Neuronal stem cell (in vitro differentiated cells): Measurements from ENCODE around the gene TTPAL.

Experiments used
- DNase-seq: peaks from one replicate; pipeline ENCODE4 v3.0.0-alpha.2; 2013; ENCODE audit warnings: low spot score
- H2AFZ ChIP-seq: one replicate; pipeline ENCODE4 v1.6.1; 2013; ENCODE audit warnings: mild to moderate bottlenecking, low read length, inconsistent platforms
- H2AK5ac ChIP-seq: 2 replicates; pipeline ENCODE4 v1.6.1; 2013; ENCODE audit warnings: low read depth, mild to moderate bottlenecking, inconsistent platforms, low read length, moderate library complexity, mixed read lengths
- H2BK120ac ChIP-seq: 2 replicates; pipeline ENCODE4 v1.6.1; 2013; ENCODE audit warnings: low read depth, mild to moderate bottlenecking, inconsistent platforms, low read length, moderate library complexity, mixed read lengths
- H2BK12ac ChIP-seq: one replicate; pipeline ENCODE4 v1.6.1; 2013; ENCODE audit warnings: low read length, inconsistent platforms
- H2BK15ac ChIP-seq: 2 replicates; pipeline ENCODE4 v1.6.1; 2013; ENCODE audit warnings: mild to moderate bottlenecking, low read length, inconsistent platforms, mixed read lengths
- H2BK5ac ChIP-seq: one replicate; pipeline ENCODE4 v1.6.1; 2013; ENCODE audit warnings: inconsistent platforms, mild to moderate bottlenecking, low read length, moderate library complexity
- H3K14ac ChIP-seq: one replicate; pipeline ENCODE4 v1.6.1; 2013; ENCODE audit warnings: low read length, inconsistent platforms
- H3K18ac ChIP-seq: 2 replicates; pipeline ENCODE4 v1.6.1; 2013; ENCODE audit warnings: low read length, inconsistent platforms
- H3K23ac ChIP-seq: 2 replicates; pipeline ENCODE4 v1.6.1; 2013; ENCODE audit warnings: low read depth, mild to moderate bottlenecking, mixed read lengths, low read length, inconsistent platforms; ENCODE audit not compliant: poor library complexity
- H3K27ac ChIP-seq: replicated peaks from 3 replicates; pipeline ENCODE4 v1.5.1; 2013; ENCODE audit warnings: low read length, inconsistent platforms
- H3K27me3 ChIP-seq, 3 experiments: 2 replicates each; pipeline ENCODE4 v1.6.1; 2013; ENCODE audit warnings: low read length in 3 of 3, mild to moderate bottlenecking in 2 of 3, inconsistent platforms in 1 of 3, low read depth in 1 of 3, mixed read lengths in 1 of 3, moderate library complexity in 1 of 3; ENCODE audit not compliant: control insufficient read depth in 3 of 3, insufficient read depth in 3 of 3
- H3K36me3 ChIP-seq, 2 donors: replicated peaks in 1 of 2; 2 replicates each; pipeline ENCODE4 v1.6.1; 2013; ENCODE audit warnings: low read length in 2 of 2; ENCODE audit not compliant: control insufficient read depth in 2 of 2, insufficient read depth in 2 of 2
- H3K4ac ChIP-seq: 2 replicates; pipeline ENCODE4 v1.6.1; 2013; ENCODE audit warnings: inconsistent platforms, mild to moderate bottlenecking, low read length, moderate library complexity
- H3K4me1 ChIP-seq, 2 donors: 1 replicate in 1 of 2; 2 replicates in 1 of 2; pipeline ENCODE4 v1.6.1; 2013; ENCODE audit warnings: low read length in 2 of 2, low read depth in 1 of 2; ENCODE audit not compliant: control insufficient read depth in 2 of 2, insufficient read depth in 1 of 2
- H3K4me2 ChIP-seq: one replicate; pipeline ENCODE4 v1.6.1; 2013; ENCODE audit warnings: mild to moderate bottlenecking, low read length, inconsistent platforms; ENCODE audit not compliant: insufficient read depth, poor library complexity, severe bottlenecking
- H3K4me3 ChIP-seq, 2 donors: 2 replicates each; pipeline ENCODE4 v1.5.1; 2013; ENCODE audit warnings: low read length in 2 of 2, mild to moderate bottlenecking in 2 of 2, inconsistent platforms in 1 of 2, moderate library complexity in 1 of 2
- H3K79me1 ChIP-seq: one replicate; pipeline ENCODE4 v1.6.1; 2013; ENCODE audit warnings: low read depth, mild to moderate bottlenecking, inconsistent platforms, low read length, moderate library complexity
- H3K9ac ChIP-seq: one replicate; pipeline ENCODE4 v1.6.1; 2013; ENCODE audit warnings: mild to moderate bottlenecking, low read depth, low read length, inconsistent platforms; ENCODE audit not compliant: poor library complexity
- H3K9me3 ChIP-seq, 2 donors: replicated peaks in 1 of 2; 2 replicates each; pipeline versions ENCODE3 to v1.6.1; 2013; ENCODE audit warnings: low read length in 2 of 2, mild to moderate bottlenecking in 2 of 2, inconsistent platforms in 1 of 2, low read depth in 1 of 2, mixed read lengths in 1 of 2, moderate library complexity in 1 of 2; ENCODE audit not compliant: control insufficient read depth in 2 of 2, insufficient read depth in 1 of 2
- H4K8ac ChIP-seq: one replicate; pipeline ENCODE4 v1.6.1; 2013; ENCODE audit warnings: low read depth, mild to moderate bottlenecking, inconsistent platforms, low read length, moderate library complexity
- H4K91ac ChIP-seq: one replicate; pipeline ENCODE4 v1.6.1; 2013; ENCODE audit warnings: low read length, low read depth, mild to moderate bottlenecking, inconsistent platforms; ENCODE audit not compliant: poor library complexity
- WGBS, 2 donors: extraction: QIAGEN DNeasy Blood & Tissue Kit; methylation state at CpG; one replicate each; pipeline ENCODE4 v1.1.7; 2013; ENCODE audit warnings: missing lambda C conversion rate in 2 of 2, mixed read lengths in 1 of 2; ENCODE audit not compliant: insufficient read length in 2 of 2, insufficient replicate concordance in 1 of 2; ENCODE audit errors: extremely low coverage in 2 of 2; 5-methylcytosine and 5-hydroxymethylcytosine counted together

The TTPAL gene

DNA sequence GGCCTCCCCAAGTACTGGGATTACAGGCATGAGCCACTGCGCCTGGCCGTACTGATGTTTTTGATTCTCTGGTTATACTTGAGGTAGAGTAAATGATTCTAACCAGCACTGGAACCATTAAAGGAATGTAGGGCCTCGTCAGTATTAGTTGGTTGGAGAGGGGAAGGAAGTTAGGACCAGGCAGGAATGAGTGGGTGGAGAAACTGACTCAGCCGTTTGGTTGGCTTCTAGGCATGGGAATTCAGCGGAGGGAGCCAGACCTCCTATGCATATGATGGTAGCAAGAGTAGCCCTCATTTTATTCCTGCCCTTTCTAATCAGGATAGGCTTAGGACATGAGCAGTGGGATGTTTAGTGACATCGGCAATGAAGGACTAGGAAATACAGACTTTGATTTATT lies 65.2 kb downstream of the TTPAL start:
- Histone ChIP-seq H3K14ac (no peak overlapping the region), H3K4me3 (no peak overlapping the region), H2AK5ac (no peak overlapping the region), H3K9me3 (no peaks in the 10 kb centered on the region), H2BK120ac (no peak overlapping the region), H3K27ac (no peak overlapping the region), H4K91ac (no peak overlapping the region), H2BK12ac (no peak overlapping the region), H3K36me3 (no peaks in the 10 kb centered on the region), H3K4ac (no peak overlapping the region), H4K8ac (no peak overlapping the region), H3K9ac (no peak overlapping the region), H3K79me1 (no peaks in the 10 kb centered on the region), H3K27me3 (no peaks in the 10 kb centered on the region), H2BK15ac (no peak overlapping the region), H3K23ac (no peak overlapping the region), H2AFZ (no peak overlapping the region), H2BK5ac (no peak overlapping the region), H3K18ac (no peak overlapping the region), H3K4me2 (no peak overlapping the region), H3K4me1 (no peaks in the 10 kb centered on the region)
- DNase-seq: no peak
- WGBS, 2 donors: no CpG with 5 or more reads among the region's 6 CpGs

DNA sequence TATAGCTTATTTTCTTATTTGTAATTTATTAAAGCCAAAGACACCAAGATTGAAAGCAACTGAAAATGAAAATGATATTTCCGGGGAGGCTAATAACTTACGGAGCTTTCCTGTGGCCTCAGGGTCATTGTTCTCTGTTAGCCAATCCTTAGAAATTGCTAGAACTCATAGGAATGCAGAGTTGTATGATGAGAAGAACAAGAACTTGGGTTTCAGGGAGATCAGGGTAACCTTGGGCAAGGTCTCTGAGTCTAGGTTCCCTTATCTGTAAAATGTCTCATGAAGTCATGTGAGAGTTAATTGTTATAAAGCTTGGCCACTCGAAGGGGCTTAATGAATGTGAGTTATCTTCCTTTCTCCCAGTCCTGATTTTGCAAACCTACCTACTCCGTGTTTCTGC lies 66.3 kb downstream of the TTPAL start:
- no peak for DNase-seq
- H4K91ac ChIP-seq: no peak overlapping the region
- no peak overlapping the region for H3K9ac ChIP-seq
- H3K14ac ChIP-seq: no peak overlapping the region
- H3K9me3 ChIP-seq: no peaks in the 10 kb centered on the region
- no peaks in the 10 kb centered on the region for H3K79me1 ChIP-seq
- no CpG with 5 or more reads among the region's 4 CpGs for WGBS, 2 donors
- no peak overlapping the region for H3K4me3 ChIP-seq
- no peak overlapping the region for H4K8ac ChIP-seq
- no peak overlapping the region for H2AFZ ChIP-seq
- H3K4me2 ChIP-seq: no peak overlapping the region
- no peak overlapping the region for H3K27ac ChIP-seq
- no peaks in the 10 kb centered on the region for H3K36me3 ChIP-seq
- no peak overlapping the region for H3K18ac ChIP-seq
- no peak overlapping the region for H3K23ac ChIP-seq
- H3K4me1 ChIP-seq: no peaks in the 10 kb centered on the region
- no peak overlapping the region for H2BK120ac ChIP-seq
- H2BK5ac ChIP-seq: no peak overlapping the region
- H2BK15ac ChIP-seq: no peak overlapping the region
- no peaks in the 10 kb centered on the region for H3K27me3 ChIP-seq
- H3K4ac ChIP-seq: no peak overlapping the region
- H2BK12ac ChIP-seq: no peak overlapping the region
- no peak overlapping the region for H2AK5ac ChIP-seq

DNA sequence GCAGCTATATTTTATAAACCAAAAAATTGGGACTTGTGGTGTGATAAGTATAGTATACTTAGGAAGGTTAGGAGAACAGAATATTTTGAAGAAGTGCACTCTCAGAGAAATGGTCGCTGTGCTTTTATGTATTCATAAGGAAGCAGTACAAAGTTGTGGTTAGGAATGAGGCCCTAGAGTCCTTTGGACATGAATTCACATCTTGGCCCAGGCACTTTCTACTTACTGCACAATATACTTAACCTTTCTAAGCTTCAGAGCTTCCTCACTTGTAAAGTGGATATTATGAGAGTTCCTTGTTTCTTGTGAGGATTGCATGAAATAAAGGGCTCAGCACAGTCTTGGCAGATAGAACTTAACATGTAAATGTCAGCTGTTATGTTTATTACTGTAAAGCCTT lies 67.2 kb downstream of the TTPAL start:
- Histone ChIP-seq H2BK15ac (no peak overlapping the region), H2BK120ac (no peak overlapping the region)

DNA sequence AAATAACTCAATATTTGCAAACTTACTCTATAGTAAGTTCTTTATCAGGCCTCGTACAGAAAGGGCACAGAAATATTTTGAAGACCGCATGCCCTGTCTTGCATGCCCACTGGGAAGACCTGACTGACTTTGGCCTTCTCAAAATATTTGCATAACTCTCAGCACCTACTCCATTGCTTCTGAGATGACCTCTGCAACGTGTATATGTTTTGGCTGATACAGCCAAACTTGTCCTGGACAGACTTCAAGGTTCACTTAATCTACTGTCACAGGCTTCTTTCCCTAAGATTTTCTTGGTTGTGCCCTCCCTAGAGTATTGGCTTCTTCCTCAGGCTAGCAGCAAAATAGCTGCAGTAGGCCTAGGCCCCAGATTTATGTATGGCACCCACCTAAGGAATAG lies 67.7 kb downstream of the TTPAL start:
- no peak for DNase-seq
- no CpG with 5 or more reads among the region's 3 CpGs for WGBS, 2 donors
- H3K9ac ChIP-seq: no peak overlapping the region

More for the DNA sequence above, 67.2 kb downstream of the TTPAL start:
- Histone ChIP-seq H3K79me1 (no peaks in the 10 kb centered on the region), H4K8ac (no peak overlapping the region), H3K4me3 (no peak overlapping the region), H3K27ac (no peak overlapping the region), H3K23ac (no peak overlapping the region), H3K4me2 (no peak overlapping the region), H3K4ac (no peak overlapping the region), H2AFZ (no peak overlapping the region), H4K91ac (no peak overlapping the region), H2BK5ac (no peak overlapping the region), H2BK12ac (no peak overlapping the region), H3K27me3 (no peaks in the 10 kb centered on the region), H3K4me1 (peaks cover 0 to 3% of the 10 kb centered on the region in 2 donors), H3K14ac (no peak overlapping the region), H3K18ac (no peak overlapping the region), H2AK5ac (no peak overlapping the region), H3K36me3 (no peaks in the 10 kb centered on the region), H3K9me3 (no peaks in the 10 kb centered on the region), H3K9ac (no peak overlapping the region)
- no peak for DNase-seq
- WGBS, 2 donors: no CpG with 5 or more reads among the region's 1 CpG

More for the DNA sequence above, 67.7 kb downstream of the TTPAL start:
- Histone ChIP-seq H3K4me3 (no peak overlapping the region), H3K14ac (no peak overlapping the region), H2BK120ac (no peak overlapping the region), H2AFZ (no peak overlapping the region), H2BK12ac (no peak overlapping the region), H4K91ac (no peak overlapping the region), H3K4ac (no peak overlapping the region), H3K79me1 (no peaks in the 10 kb centered on the region), H3K4me2 (no peak overlapping the region), H2AK5ac (no peak overlapping the region), H4K8ac (no peak overlapping the region), H2BK5ac (no peak overlapping the region), H2BK15ac (no peak overlapping the region), H3K36me3 (no peaks in the 10 kb centered on the region), H3K9me3 (no peaks in the 10 kb centered on the region), H3K27me3 (no peaks in the 10 kb centered on the region), H3K23ac (no peak overlapping the region), H3K27ac (no peak overlapping the region), H3K4me1 (peaks cover 0 to 3% of the 10 kb centered on the region in 2 donors), H3K18ac (no peak overlapping the region)
